Astrocyte (in vitro differentiated cells and primary cell): Measurements from ENCODE around the gene PIK3CD.

Experiments used
- EZH2 ChIP-seq: IDR thresholded peaks from 2 replicates; pipeline ENCODE4 v1.6.1; 2012; ENCODE audit warnings: mild to moderate bottlenecking, low read length, inconsistent platforms; ENCODE audit not compliant: insufficient read depth
- TF ChIP-seq, protein P1 (sequence below): IDR thresholded peaks from 2 replicates; pipeline ENCODE4 v1.5.1; 2011; ENCODE audit warnings: low read depth, mild to moderate bottlenecking, inconsistent platforms, low read length, moderate library complexity; ENCODE audit not compliant: insufficient read depth

DNA sequence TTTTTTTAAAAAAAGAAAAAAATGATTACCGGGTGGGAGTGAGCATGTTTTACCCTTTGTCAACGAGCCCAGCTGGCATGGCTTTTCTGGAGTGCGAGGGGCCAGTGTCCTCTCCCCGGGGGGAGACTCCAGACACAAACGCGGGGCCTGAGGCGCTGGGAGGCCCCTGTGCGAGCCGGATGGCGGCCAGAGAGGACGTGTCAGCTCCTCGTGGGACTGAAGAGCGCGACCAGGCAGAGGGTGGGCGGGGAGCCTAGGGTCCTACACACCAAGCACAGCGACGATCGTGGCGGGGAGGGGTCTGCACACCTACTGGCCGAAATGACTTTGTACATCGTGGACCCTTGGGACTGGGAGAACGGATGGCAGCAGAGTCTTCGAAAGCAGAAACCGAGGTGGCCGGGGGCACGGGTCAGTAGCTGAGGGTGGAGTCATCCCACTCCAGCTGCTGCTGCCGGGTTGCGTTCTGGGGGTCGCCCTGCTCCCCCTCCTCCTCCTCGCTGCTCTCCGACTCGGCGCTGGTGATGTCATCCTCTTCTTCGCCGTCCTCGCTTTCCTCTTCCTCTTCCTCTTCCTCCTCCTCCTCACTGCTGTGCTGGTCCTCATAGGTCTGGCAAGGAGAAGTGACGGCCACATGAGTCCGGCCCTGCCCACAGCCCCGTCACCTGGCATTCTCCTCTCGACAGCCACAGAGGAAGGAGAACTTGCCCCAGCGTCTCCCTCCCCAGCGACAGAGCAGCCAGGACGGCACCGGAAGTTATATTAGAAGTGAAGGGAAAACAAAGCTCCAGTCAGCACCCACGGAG, 78.8 kb downstream of the PIK3CD start:
- TF ChIP-seq, protein P1, sequence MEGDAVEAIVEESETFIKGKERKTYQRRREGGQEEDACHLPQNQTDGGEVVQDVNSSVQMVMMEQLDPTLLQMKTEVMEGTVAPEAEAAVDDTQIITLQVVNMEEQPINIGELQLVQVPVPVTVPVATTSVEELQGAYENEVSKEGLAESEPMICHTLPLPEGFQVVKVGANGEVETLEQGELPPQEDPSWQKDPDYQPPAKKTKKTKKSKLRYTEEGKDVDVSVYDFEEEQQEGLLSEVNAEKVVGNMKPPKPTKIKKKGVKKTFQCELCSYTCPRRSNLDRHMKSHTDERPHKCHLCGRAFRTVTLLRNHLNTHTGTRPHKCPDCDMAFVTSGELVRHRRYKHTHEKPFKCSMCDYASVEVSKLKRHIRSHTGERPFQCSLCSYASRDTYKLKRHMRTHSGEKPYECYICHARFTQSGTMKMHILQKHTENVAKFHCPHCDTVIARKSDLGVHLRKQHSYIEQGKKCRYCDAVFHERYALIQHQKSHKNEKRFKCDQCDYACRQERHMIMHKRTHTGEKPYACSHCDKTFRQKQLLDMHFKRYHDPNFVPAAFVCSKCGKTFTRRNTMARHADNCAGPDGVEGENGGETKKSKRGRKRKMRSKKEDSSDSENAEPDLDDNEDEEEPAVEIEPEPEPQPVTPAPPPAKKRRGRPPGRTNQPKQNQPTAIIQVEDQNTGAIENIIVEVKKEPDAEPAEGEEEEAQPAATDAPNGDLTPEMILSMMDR: no peak
- no peak for TF ChIP-seq EZH2
